ENCODE results near the gene PLXND1. TPM values are rescaled to one million over a fixed set of nuclear protein-coding genes. Genes with fewer than 3 reads are reported as not detected.
A peak's percentile ranks its signal among the peaks of the same experiment; 100 is the strongest.
"Not testable (repeated sequence)": the region's sequence is repeated elsewhere in the genome, so short reads cannot be mapped to it uniquely, and the experiment has no call there.

PLXND1 gene
- total RNA-seq, 1 donor = 38.7 TPM

DNA sequence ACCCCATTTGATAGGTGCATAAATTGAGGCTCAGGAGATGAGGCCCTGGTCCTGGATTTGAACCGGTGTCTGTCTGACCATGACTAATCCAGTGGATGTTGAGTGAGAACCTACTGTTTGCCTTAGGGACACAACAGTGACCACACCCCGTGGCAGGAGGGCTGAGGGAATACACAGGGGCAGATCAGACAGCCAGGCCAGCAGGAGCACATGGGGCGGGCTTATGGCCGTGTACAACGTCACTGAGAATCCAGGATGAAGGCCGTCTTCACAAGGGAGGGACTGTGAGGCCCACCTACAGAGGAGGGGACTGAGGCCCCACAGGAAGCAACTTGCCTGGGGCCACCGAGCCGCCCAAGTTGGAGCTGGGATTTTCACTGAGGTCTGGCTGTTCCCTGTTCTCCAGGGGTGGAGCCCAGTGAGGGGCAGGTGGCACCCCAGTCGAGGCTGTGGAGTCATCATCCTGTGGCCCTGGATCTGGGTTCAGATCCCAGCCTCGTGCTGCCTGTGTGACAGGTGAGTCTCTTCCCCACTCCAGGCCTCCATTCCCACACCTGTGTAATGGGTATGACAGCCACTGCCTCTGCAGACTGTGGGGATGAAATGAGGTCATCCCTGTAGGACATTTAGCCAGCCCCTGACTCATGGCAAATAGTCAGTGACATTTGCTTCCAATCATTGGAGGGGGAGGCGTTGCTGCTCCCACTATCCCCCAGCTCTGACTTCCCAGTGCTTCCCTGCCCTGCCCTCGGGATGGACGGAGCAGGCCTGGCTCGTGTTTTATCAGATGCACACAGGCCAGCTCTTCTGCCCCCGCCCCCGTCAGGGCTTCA lies 6.3 kb upstream of the PLXND1 start:
- H3K4me3 ChIP-seq (ENCODE audit: low read length) = no peak overlapping the region
- H3K9me3 ChIP-seq (ENCODE audit: low read depth, low read length) = no peaks in the 10 kb centered on the region
- H3K4me1 ChIP-seq (ENCODE audit: insufficient read depth, low read length) = peaks cover 53% of the 10 kb centered on the region
- peaks cover 3% of the 10 kb centered on the region for H3K27me3 ChIP-seq (ENCODE audit: insufficient read depth, low read length)

- H3K4me3 ChIP-seq (ENCODE audit: low read length) = no peak overlapping the region
- H3K27me3 ChIP-seq (ENCODE audit: insufficient read depth, low read length) = peaks cover 3% of the 10 kb centered on the region
- H3K4me1 ChIP-seq (ENCODE audit: insufficient read depth, low read length) = peaks cover 53% of the 10 kb centered on the region
- no peaks in the 10 kb centered on the region for H3K9me3 ChIP-seq (ENCODE audit: low read depth, low read length)
Measured at GRCh38 chr3:129611812-129612533, 5.5 kb upstream of the PLXND1 start.

GRCh38 chr3:129611446-129611800 lies 4.9 kb upstream of the PLXND1 start:
- H3K4me1 ChIP-seq (ENCODE audit: insufficient read depth, low read length) = peaks cover 49% of the 10 kb centered on the region
- H3K9me3 ChIP-seq (ENCODE audit: low read depth, low read length) = no peaks in the 10 kb centered on the region
- H3K4me3 ChIP-seq (ENCODE audit: low read length) = no peak overlapping the region
- peaks cover 3% of the 10 kb centered on the region for H3K27me3 ChIP-seq (ENCODE audit: insufficient read depth, low read length)

GRCh38 chr3:129610794-129611445 lies 4.4 kb upstream of the PLXND1 start:
- not testable (repeated sequence) for H3K27me3 ChIP-seq (ENCODE audit: insufficient read depth, low read length); H3K4me3 ChIP-seq (ENCODE audit: low read length); H3K9me3 ChIP-seq (ENCODE audit: low read depth, low read length)
- peaks cover 47% of the 10 kb centered on the region for H3K4me1 ChIP-seq (ENCODE audit: insufficient read depth, low read length)

DNA sequence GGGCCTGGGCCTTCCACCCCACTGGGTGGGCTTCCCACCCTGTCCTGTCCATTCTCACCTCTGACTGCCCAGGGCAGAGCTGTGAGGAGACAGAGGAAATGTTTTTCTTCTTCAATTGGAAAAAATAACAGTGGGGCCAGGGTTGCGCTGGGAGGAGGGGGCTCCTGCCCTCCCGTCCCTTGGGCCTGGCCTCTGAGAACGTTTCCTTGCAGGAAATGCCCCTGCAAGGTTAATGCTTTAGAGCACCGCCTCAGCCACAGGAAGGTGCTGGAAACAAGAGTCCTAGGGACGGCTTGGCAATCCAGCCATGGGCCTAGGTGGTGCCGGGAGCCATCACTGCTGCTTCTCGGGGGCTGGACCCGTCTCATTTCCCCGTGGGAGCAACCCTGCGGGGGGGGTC lies 3.8 kb upstream of the PLXND1 start:
- Histone ChIP-seq H3K9me3 (ENCODE audit: low read depth, low read length) (no peaks in the 10 kb centered on the region), H3K4me3 (ENCODE audit: low read length) (no peak overlapping the region), H3K27me3 (ENCODE audit: insufficient read depth, low read length) (peaks cover 3% of the 10 kb centered on the region), H3K4me1 (ENCODE audit: insufficient read depth, low read length) (peaks cover 47% of the 10 kb centered on the region)

DNA sequence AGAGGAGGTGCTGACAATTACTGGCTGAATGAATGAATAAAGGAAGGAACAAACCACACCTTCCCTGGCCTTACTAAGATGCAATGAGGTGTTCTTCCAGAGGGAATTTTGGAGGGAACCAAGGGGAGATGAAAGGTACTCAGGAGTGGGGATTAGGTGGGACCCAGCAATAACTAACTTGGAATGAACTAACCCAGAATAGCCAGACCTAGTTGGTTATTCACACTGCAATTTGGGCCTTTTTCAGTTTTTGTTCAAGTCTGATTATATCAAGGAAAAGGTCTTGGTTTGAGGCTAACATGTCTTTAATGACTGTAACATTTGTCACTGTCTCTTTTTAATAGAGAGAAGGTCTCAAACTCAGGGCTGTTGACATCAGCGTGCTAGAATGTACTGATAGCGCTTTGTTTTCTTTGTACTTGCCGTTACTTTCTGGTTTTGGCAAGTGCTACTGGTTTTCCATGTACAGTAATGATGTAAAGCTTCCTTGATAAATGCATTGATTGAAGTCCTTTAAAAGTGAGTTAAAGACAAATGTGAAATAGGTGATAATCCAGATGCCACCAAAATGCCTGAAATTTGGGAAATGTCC lies 3.2 kb upstream of the PLXND1 start:
- H3K4me1 ChIP-seq (ENCODE audit: insufficient read depth, low read length) = peaks cover 46% of the 10 kb centered on the region
- peaks cover 5% of the 10 kb centered on the region for H3K27me3 ChIP-seq (ENCODE audit: insufficient read depth, low read length)
- H3K9me3 ChIP-seq (ENCODE audit: low read depth, low read length) = no peaks in the 10 kb centered on the region

DNA sequence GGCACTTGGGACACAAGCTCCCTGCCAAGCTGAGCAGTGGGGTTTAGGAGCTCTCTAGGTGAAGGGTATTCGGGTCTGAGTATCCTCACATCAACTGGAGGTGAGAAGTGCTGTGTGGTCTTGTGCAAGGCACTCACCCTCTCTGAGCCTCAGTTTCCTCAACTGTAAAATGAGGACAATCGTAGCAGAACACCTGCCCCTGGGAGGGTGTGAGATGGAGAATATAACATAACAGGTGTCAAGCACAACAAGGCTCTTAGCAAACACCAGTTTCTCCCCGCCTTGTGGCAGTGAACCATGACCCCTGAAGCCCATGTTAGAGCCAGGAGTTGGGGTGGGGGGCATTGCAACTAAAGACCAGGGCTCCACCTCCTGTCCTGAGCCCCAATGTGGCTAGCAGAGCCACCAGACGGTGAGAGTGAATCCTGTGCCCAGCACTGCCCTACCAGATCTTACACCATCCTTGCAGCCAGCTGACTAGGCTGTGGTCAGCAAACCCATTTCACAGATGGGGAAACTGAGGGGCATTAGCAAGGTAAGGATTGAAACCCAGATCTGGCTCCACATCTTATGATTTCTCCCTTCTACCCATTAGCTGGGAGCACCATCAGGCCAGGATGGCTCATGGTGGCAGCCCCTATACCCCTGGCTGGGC lies 2.6 kb upstream of the PLXND1 start:
- Histone ChIP-seq H3K4me3 (ENCODE audit: low read length) (no peak overlapping the region), H3K27me3 (ENCODE audit: insufficient read depth, low read length) (peaks cover 7% of the 10 kb centered on the region), H3K4me1 (ENCODE audit: insufficient read depth, low read length) (peaks cover 46% of the 10 kb centered on the region), H3K9me3 (ENCODE audit: low read depth, low read length) (no peaks in the 10 kb centered on the region)

More for the DNA sequence above, 3.2 kb upstream of the PLXND1 start:
- H3K4me3 ChIP-seq (ENCODE audit: low read length) = no peak overlapping the region

- Histone ChIP-seq H3K9me3 (ENCODE audit: low read depth, low read length) (no peaks in the 10 kb centered on the region), H3K27me3 (ENCODE audit: insufficient read depth, low read length) (peaks cover 7% of the 10 kb centered on the region), H3K4me1 (ENCODE audit: insufficient read depth, low read length) (peaks cover 53% of the 10 kb centered on the region), H3K4me3 (ENCODE audit: low read length) (no peak overlapping the region)
Measured at GRCh38 chr3:129608087-129608935, 1.8 kb upstream of the PLXND1 start.

DNA sequence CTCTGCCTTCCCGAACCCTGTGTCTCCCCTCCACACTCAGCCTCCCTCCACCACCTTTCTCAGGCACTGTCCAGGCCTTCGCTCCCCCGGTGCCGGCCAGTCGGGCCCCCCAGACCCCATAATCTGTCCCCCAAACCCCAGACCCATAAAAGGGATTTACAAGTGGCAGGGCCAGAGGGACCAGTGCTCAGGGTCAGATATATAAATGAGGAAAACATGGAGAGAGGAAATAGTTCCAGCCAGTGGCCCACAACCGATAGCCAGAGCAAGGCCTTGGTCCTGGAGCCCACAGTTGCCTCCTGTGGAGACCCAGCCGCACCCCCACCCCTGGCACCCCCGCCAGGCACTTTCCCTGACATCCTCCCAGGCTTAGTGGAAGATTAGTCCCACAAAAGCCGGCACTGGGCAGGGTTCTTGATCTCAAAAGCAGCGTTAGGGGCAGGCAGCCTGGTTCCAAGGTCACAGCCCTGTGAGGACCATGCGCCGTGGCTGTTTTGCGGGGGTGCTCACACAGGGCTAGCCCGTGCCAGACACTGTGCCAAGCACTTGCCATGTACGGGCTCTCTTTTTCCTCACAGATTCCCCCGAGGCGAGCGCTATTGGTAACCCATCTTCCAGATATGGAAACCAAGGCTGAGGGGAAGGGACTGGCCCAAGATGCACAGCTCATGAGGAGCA lies 1.1 kb upstream of the PLXND1 start:
- Histone ChIP-seq H3K4me3 (ENCODE audit: low read length) (peak overlapping the region; percentile 30), H3K27me3 (ENCODE audit: insufficient read depth, low read length) (peaks cover 7% of the 10 kb centered on the region), H3K4me1 (ENCODE audit: insufficient read depth, low read length) (peaks cover 61% of the 10 kb centered on the region), H3K9me3 (ENCODE audit: low read depth, low read length) (no peaks in the 10 kb centered on the region)

DNA sequence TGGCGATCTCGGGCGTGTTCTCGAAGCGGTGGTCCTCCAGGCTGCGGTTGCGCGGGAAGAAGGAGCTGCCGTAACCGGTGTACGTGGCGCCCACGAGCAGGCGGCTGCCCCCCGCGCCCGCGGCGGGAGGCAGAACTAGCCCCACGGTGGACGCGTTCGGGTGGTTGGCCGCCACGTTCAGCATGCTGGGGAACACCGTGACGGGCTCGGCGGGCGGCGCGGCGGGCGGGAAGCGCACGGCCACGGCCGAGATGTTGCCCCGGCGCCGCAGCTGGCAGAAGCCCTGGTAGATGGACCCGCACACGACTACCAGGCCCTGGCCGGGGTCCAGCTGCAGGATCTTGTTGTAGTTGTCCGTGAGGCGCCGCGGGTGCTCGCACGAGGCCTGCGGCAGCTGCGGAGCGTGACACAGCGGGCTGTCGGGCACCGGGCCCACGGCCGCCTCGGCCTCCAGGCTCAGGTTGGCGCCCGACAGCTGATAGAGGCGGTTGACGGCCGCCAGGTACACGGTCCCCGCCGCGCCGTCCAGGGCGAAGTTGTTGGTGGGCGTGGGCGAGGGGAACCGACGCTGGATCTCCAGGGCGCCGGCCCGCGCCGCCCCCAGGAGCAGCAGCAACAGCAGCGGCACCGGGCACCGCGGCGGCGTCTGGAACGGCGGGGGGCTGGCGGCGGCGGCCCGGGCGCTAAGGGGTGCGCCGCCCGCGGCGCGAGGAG lies 397 bp downstream of the PLXND1 start:
- Histone ChIP-seq H3K4me3 (ENCODE audit: low read length) (peak overlapping the region; percentile 38), H3K4me1 (ENCODE audit: insufficient read depth, low read length) (peaks cover 63% of the 10 kb centered on the region), H3K9me3 (ENCODE audit: low read depth, low read length) (no peaks in the 10 kb centered on the region), H3K27me3 (ENCODE audit: insufficient read depth, low read length) (peaks cover 7% of the 10 kb centered on the region)

GRCh38 chr3:129605203-129605921 lies 1.1 kb downstream of the PLXND1 start:
- H3K27me3 ChIP-seq (ENCODE audit: insufficient read depth, low read length) = peaks cover 7% of the 10 kb centered on the region
- H3K4me1 ChIP-seq (ENCODE audit: insufficient read depth, low read length) = peaks cover 70% of the 10 kb centered on the region
- no peaks in the 10 kb centered on the region for H3K9me3 ChIP-seq (ENCODE audit: low read depth, low read length)
- peak overlapping the region; percentile 38 for H3K4me3 ChIP-seq (ENCODE audit: low read length)

DNA sequence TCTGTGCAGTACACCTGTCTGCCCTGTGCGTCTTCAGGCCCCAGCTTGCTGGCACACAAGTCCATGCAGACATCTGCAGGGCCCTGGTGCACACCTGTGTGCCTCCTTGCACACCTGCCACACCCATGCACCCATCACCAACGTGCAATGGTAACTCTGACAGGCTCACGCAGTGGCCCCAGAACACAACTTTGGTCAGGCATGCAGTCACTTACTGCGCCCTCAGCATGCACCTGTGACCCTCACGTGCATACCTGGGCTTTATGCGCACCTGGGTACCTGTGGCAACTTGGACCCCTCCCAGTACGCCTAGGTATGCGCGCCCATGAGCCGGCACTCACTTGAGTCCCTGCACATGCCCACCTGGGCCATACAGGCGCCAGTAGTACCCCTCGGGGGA lies 1.7 kb downstream of the PLXND1 start:
- H3K4me1 ChIP-seq (ENCODE audit: insufficient read depth, low read length) = peaks cover 76% of the 10 kb centered on the region

More for the DNA sequence above, 1.7 kb downstream of the PLXND1 start:
- H3K27me3 ChIP-seq (ENCODE audit: insufficient read depth, low read length) = peaks cover 7% of the 10 kb centered on the region
- H3K4me3 ChIP-seq (ENCODE audit: low read length) = peak overlapping the region; percentile 34
- H3K9me3 ChIP-seq (ENCODE audit: low read depth, low read length) = no peaks in the 10 kb centered on the region

Measured in mononuclear cell (primary cell).